ENCODE results near the gene SYNJ2. TPM values are rescaled to one million over a fixed set of nuclear protein-coding genes. Genes with fewer than 3 reads are reported as not detected.

Gene SYNJ2
- total and polyA plus RNA-seq, 4 donors = 6.3 to 15.8 (median 9.4) TPM

DNA sequence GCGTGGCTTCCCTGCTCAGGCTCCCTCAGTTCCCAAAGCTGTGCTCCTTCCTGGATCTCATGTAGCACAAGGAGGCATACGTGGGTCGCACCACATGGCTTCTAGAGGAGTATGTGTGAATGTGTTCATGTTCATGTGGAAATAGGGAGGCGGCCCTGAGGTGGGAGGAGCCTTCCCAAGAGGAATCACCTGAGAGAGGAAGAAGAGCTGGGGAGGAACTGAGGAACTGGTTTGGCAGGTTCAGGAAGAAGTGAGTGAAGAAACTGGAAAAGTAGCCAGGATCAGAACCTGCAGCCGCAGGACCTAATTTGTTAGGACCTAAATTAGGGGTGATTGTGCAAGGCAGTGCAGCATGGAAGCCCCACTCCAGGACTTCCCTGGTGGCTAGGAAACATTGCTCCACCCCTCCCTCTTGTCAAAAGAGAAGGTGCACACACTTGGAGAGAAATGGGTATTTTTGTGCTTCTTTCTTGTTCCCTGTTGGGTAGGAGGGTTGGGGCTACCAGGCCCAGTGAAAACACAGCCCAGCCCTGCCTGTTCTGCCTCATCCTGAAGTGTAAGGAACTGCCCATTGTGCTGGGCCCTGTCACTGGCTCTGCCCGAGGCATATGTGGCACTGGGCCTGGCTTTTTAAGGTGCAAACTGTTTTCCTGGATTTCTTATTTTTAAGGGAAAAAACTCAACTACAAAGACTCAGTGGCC is 20.7 kb downstream of the SYNJ2 start:
- Histone ChIP-seq H3K27ac (ENCODE audit: low read depth, low read length) (peak overlapping the region; percentile 85), H3K36me3 (ENCODE audit: control insufficient read depth, insufficient read depth, low read length) (no peaks in the 10 kb centered on the region), H3K4me3 (ENCODE audit: low read depth, low read length) (no peak overlapping the region), H3K9me3 (ENCODE audit: control insufficient read depth, insufficient read depth, low read length) (no peaks in the 10 kb centered on the region), H3K4me1 (ENCODE audit: control insufficient read depth, insufficient read depth, low read length) (peaks cover 43% of the 10 kb centered on the region), H3K27me3 (ENCODE audit: control insufficient read depth, insufficient read depth, low read length) (no peaks in the 10 kb centered on the region)
- DNase-seq (ENCODE audit: low read depth in 4 of 6, low spot score in 6 of 6) = no peak
- WGBS (ENCODE audit: insufficient coverage) = 93% methylated on average over 5 of the region's 6 CpGs

DNA sequence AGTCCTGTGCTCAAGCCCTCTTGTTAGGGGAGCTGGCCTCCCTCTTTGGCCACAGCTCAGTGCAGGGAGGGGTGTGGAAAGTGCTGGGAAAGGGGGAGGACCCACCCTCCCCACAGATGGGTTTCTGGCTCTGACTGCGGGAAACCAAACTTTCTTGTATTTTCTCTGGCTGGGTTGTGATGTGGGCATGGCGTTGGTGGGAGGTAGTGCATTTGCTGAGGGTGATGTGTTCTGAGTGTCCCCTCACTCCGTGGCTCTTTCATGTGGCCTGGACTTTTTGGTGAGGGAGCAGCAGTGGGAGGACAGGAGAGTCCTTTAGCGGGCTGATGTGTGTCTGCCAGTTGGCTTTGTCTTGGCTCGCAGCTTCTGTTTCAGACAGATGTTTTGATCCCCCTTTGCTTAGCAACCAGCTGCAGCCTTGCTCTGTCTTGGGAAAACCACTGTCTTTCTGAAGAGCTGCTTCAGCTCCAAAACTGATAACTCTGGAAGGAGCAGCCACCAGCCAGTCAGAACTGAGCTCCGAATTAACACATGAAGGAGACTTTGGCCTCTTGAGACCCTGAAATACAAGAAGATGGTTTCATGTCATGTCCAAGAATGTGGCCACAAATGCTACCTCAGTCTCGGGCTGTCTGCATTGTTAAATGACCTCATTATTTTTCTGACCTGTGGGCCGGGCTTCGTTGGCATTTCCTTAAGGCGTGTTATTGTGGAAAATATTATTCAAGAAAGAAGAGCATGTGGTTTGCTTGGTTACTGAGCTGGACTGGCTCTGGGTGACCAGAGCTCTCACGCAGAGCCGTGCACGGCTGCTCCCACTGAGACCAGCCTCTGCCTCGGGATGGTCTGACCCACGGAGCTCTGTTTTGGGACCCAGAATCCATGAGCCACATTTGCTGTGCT is 21.5 kb downstream of the SYNJ2 start:
- peak in 2 of 6 donors; percentile 76 to 77 for DNase-seq (ENCODE audit: low read depth in 4 of 6, low spot score in 6 of 6)
- Histone ChIP-seq H3K27ac (ENCODE audit: low read depth, low read length) (peak overlapping the region; percentile 85), H3K4me3 (ENCODE audit: low read depth, low read length) (no peak overlapping the region), H3K36me3 (ENCODE audit: control insufficient read depth, insufficient read depth, low read length) (no peaks in the 10 kb centered on the region), H3K4me1 (ENCODE audit: control insufficient read depth, insufficient read depth, low read length) (peaks cover 41% of the 10 kb centered on the region), H3K27me3 (ENCODE audit: control insufficient read depth, insufficient read depth, low read length) (no peaks in the 10 kb centered on the region), H3K9me3 (ENCODE audit: control insufficient read depth, insufficient read depth, low read length) (no peaks in the 10 kb centered on the region)
- WGBS (ENCODE audit: insufficient coverage) = 51% methylated on average over 14 of the region's 15 CpGs

- H3K27me3 ChIP-seq (ENCODE audit: control insufficient read depth, insufficient read depth, low read length) = no peaks in the 10 kb centered on the region
- H3K36me3 ChIP-seq (ENCODE audit: control insufficient read depth, insufficient read depth, low read length) = no peaks in the 10 kb centered on the region
- H3K4me3 ChIP-seq (ENCODE audit: low read depth, low read length) = no peak overlapping the region
- WGBS (ENCODE audit: insufficient coverage) = 66% methylated on average over 5 of the region's 10 CpGs
- no peak for DNase-seq (ENCODE audit: low read depth in 4 of 6, low spot score in 6 of 6)
- H3K9me3 ChIP-seq (ENCODE audit: control insufficient read depth, insufficient read depth, low read length) = no peaks in the 10 kb centered on the region
- peaks cover 45% of the 10 kb centered on the region for H3K4me1 ChIP-seq (ENCODE audit: control insufficient read depth, insufficient read depth, low read length)
- H3K27ac ChIP-seq (ENCODE audit: low read depth, low read length) = peak overlapping the region; percentile 85
These were observed 22.4 kb downstream of the SYNJ2 start for GRCh38 chr6:158003910-158004700.

DNA sequence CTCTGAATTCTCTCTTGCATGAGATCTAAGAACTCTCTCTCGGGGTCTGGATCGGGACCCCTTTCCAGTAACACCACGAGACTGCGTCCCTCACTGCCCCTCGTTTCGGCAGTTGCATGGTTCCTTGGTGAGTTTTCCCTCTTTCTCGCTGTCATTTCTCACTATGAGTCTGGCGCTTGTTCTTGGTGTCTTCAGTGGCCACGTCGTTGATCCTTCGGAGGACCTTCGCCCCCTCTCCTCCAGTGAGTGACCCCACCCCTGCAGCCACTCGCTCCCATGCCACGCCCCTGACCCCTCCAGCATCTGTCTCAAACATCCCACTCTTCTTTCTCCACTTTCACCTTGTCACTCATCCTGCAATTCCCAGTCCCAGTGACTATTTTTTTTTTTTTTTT is 23.0 kb downstream of the SYNJ2 start:
- H3K27me3 ChIP-seq (ENCODE audit: control insufficient read depth, insufficient read depth, low read length) = no peaks in the 10 kb centered on the region
- H3K9me3 ChIP-seq (ENCODE audit: control insufficient read depth, insufficient read depth, low read length) = no peaks in the 10 kb centered on the region
- DNase-seq (ENCODE audit: low read depth in 4 of 6, low spot score in 6 of 6) = no peak
- H3K4me3 ChIP-seq (ENCODE audit: low read depth, low read length) = no peak overlapping the region
- H3K27ac ChIP-seq (ENCODE audit: low read depth, low read length) = no peak overlapping the region
- 93% methylated on average over 14 of the region's 14 CpGs for WGBS (ENCODE audit: insufficient coverage)
- H3K4me1 ChIP-seq (ENCODE audit: control insufficient read depth, insufficient read depth, low read length) = peaks cover 45% of the 10 kb centered on the region
- no peaks in the 10 kb centered on the region for H3K36me3 ChIP-seq (ENCODE audit: control insufficient read depth, insufficient read depth, low read length)

DNA sequence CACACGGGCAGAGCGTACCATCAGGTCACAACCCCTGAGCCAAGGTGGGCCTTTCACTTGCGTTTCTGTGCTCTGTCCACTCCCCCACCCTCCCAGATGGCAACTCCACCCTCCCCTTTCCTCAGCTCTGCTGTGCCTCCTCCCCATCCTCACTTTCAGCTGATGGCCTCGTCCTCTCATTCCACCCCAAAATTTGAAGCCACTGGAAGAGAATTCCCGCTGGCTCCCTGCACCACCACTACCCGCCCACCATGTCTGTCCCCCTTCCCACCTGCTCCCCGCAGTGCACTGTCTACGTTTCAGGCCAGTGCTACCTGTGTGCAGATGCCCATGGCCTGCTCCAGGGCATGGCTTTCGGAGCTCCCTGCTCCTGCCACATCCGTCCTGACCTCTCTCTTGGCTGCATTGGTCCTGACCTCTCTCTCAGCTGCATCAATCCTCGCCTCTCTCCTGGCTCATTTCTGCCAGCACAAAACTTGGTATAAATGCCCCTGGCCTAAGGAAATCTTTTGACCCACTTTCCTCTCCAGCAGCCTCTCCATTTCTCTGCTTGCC is 24.0 kb downstream of the SYNJ2 start:
- no peak for DNase-seq (ENCODE audit: low read depth in 4 of 6, low spot score in 6 of 6)
- peaks cover 53% of the 10 kb centered on the region for H3K4me1 ChIP-seq (ENCODE audit: control insufficient read depth, insufficient read depth, low read length)
- 88% methylated on average over 11 of the region's 11 CpGs for WGBS (ENCODE audit: insufficient coverage)

DNA sequence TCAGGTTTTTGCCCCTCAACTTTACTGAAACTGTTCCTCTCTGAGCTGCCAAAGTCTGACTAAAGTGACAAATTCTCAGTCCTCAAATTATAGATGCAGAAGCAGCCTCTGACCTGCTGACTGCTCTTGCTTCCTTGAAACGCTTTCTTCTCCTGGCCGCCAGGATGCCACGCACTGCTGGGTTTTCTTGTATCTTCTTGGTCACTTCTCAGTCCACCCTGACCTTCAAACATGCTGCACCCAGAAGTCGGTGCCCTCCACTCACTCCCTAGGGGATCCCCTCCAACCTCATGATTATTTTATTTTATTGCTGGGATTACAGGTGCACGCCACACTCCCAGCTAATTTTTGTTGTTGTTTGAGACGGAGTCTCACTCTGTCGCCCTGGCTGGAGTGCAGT is 24.7 kb downstream of the SYNJ2 start:
- Histone ChIP-seq H3K4me3 (ENCODE audit: low read depth, low read length) (no peak overlapping the region), H3K36me3 (ENCODE audit: control insufficient read depth, insufficient read depth, low read length) (no peaks in the 10 kb centered on the region), H3K4me1 (ENCODE audit: control insufficient read depth, insufficient read depth, low read length) (peaks cover 59% of the 10 kb centered on the region), H3K27ac (ENCODE audit: low read depth, low read length) (no peak overlapping the region), H3K9me3 (ENCODE audit: control insufficient read depth, insufficient read depth, low read length) (no peaks in the 10 kb centered on the region), H3K27me3 (ENCODE audit: control insufficient read depth, insufficient read depth, low read length) (no peaks in the 10 kb centered on the region)
- DNase-seq (ENCODE audit: low read depth in 4 of 6, low spot score in 6 of 6) = no peak
- WGBS (ENCODE audit: insufficient coverage) = 67% methylated on average over 3 of the region's 7 CpGs

More for the DNA sequence above, 24.0 kb downstream of the SYNJ2 start:
- no peaks in the 10 kb centered on the region for H3K27me3 ChIP-seq (ENCODE audit: control insufficient read depth, insufficient read depth, low read length)
- H3K27ac ChIP-seq (ENCODE audit: low read depth, low read length) = no peak overlapping the region
- H3K36me3 ChIP-seq (ENCODE audit: control insufficient read depth, insufficient read depth, low read length) = no peaks in the 10 kb centered on the region
- H3K4me3 ChIP-seq (ENCODE audit: low read depth, low read length) = no peak overlapping the region
- H3K9me3 ChIP-seq (ENCODE audit: control insufficient read depth, insufficient read depth, low read length) = no peaks in the 10 kb centered on the region

DNA sequence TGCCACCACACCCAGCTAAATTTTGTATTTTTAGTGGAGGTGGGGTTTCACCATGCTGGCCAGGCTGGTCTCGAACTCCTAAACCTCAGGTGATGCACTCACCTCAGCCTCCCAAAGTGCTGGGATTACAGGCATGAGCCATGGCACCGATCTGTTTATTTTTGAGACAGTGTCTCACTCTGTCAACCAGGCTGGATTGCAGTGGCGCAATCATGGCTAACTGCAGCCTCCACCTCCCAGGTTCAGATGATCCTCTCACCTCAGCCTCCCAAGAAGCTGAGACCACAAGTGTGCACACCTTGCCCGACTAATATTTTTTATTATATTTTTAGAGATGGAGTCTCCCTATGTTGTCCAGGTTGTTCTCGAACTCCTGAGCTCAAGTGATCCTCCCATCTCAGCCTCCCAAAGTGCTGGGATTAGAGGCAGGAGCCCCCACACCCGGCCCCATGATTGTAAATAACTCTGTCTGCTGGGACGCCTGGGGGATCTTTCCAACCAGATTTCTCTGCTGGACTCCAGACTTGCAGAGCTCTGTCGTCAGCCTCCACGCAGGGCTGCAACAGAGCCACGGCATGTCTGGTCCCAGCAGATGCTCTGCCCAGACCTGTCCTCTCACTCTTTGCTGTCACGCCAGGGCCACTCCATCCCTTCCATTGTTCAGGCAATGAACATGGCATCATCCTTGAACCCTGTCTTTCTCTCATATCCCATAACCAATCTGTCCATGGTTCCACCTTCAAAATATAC is 25.3 kb downstream of the SYNJ2 start:
- Histone ChIP-seq H3K9me3 (ENCODE audit: control insufficient read depth, insufficient read depth, low read length) (no peaks in the 10 kb centered on the region), H3K27me3 (ENCODE audit: control insufficient read depth, insufficient read depth, low read length) (no peaks in the 10 kb centered on the region), H3K4me3 (ENCODE audit: low read depth, low read length) (no peak overlapping the region), H3K36me3 (ENCODE audit: control insufficient read depth, insufficient read depth, low read length) (no peaks in the 10 kb centered on the region), H3K27ac (ENCODE audit: low read depth, low read length) (no peak overlapping the region), H3K4me1 (ENCODE audit: control insufficient read depth, insufficient read depth, low read length) (peaks cover 62% of the 10 kb centered on the region)
- 96% methylated on average over 10 of the region's 11 CpGs for WGBS (ENCODE audit: insufficient coverage)
- DNase-seq (ENCODE audit: low read depth in 4 of 6, low spot score in 6 of 6) = no peak

DNA sequence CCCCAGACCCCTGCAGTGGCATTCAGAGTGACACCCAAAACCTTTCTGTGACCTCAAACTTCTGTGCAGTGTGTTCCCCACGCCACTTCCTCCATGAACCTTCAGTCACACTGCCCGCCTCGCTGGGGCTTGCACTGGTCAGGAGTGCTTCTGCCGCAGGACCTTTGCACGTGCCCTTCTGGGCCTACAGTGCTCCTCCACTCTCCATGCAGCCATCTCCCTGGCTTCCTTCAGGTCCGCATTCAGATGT is 27.1 kb downstream of the SYNJ2 start:
- Histone ChIP-seq H3K4me3 (ENCODE audit: low read depth, low read length) (no peak overlapping the region), H3K27me3 (ENCODE audit: control insufficient read depth, insufficient read depth, low read length) (no peaks in the 10 kb centered on the region), H3K9me3 (ENCODE audit: control insufficient read depth, insufficient read depth, low read length) (no peaks in the 10 kb centered on the region), H3K27ac (ENCODE audit: low read depth, low read length) (peak overlapping the region; percentile 69), H3K36me3 (ENCODE audit: control insufficient read depth, insufficient read depth, low read length) (no peaks in the 10 kb centered on the region), H3K4me1 (ENCODE audit: control insufficient read depth, insufficient read depth, low read length) (peaks cover 49% of the 10 kb centered on the region)
- 89% methylated on average over 6 of the region's 6 CpGs for WGBS (ENCODE audit: insufficient coverage)
- DNase-seq (ENCODE audit: low read depth in 4 of 6, low spot score in 6 of 6) = no peak

All from spinal cord (tissue), 10 donors.